Mucosa of descending colon (tissue), 3 donors: ENCODE data around the gene CPLANE2. TPM values are rescaled to one million over a fixed set of nuclear protein-coding genes. Genes with fewer than 3 reads are reported as not detected.

Experiments
- ATAC-seq: fragments of 200-7000 bp; cut with Tn5 transposase; one replicate; pipeline ENCODE4 v1.9.1; 2020; ENCODE audit warnings: mild to moderate bottlenecking, moderate library complexity
- DNase-seq, 3 donors: peaks; one replicate each; pipeline ENCODE4 v3.0.0-alpha.2; 2020
- H3K36me3 ChIP-seq: fragments of 200-600 bp; one replicate; pipeline ENCODE4 v1.8.0; 2021; ENCODE audit warnings: low read depth, mild to moderate bottlenecking
- H3K4me1 ChIP-seq: fragments of 200-600 bp; one replicate; pipeline ENCODE4 v1.8.0; 2021; ENCODE audit warnings: low read depth, mild to moderate bottlenecking
- H3K4me3 ChIP-seq: fragments of 200-600 bp; one replicate; pipeline ENCODE4 v1.8.0; 2021; ENCODE audit warnings: mild to moderate bottlenecking
- H3K9me3 ChIP-seq: fragments of 200-600 bp; one replicate; pipeline ENCODE4 v1.8.0; 2021; ENCODE audit warnings: mild to moderate bottlenecking
- CTCF ChIP-seq: fragments of 200-600 bp; IDR thresholded peaks from one replicate; pipeline ENCODE4 v1.8.0; 2022; ENCODE audit warnings: antibody characterized with exemption, mild to moderate bottlenecking
- intact Hi-C, 2 donors: fragments of 100-400 bp; cut with DNase I in 1 of 2; cut with micrococcal nuclease in 1 of 2; formaldehyde crosslinking; loops; one replicate each; pipeline versions ENCODE4 v1.11.0 to v1.11.1; 2022; cut with DNase I, micrococcal nuclease
- total RNA-seq, 3 donors: library from RNA; stranded (reverse); fragmentation: NEBNext Ultra II Directional in 2 of 3; extraction: Animal tissue kit (Norgen Biotek cat#: 25700) in 2 of 3; gene quantifications; one replicate each; pipeline versions ENCODE4 v1.2.1 to v1.2.4, GENCODE V29; 2021 to 2023
- donor health status: DM: no; HTN: no; CAD: no; lungs with moderate emphysema.
- donor health status: DM: no; HTN: no; CAD: no.
- donor health status: DM: no; HTN: yes; CAD: no.

The CPLANE2 gene
- total RNA-seq, 3 donors from 2014 or later, result 5.3 to 9.9 (median 5.9) TPM

- no peak overlapping the region for H3K4me3 ChIP-seq
- ATAC-seq (no peak), DNase-seq (no peak)
- H3K36me3 ChIP-seq, result no peaks in the 10 kb centered on the region
- TF ChIP-seq CTCF, result no peak
- intact Hi-C loops, result no loop called here
- peaks cover 15% of the 10 kb centered on the region for H3K4me1 ChIP-seq
- H3K9me3 ChIP-seq, result no peaks in the 10 kb centered on the region
Measured at GRCh38 chr1:16252912-16253311, 15.9 kb upstream of the CPLANE2 start.

GRCh38 chr1:16251381-16251780 lies 14.4 kb upstream of the CPLANE2 start:
- Histone ChIP-seq H3K4me3 (no peak overlapping the region), H3K9me3 (no peaks in the 10 kb centered on the region), H3K4me1 (peaks cover 17% of the 10 kb centered on the region), H3K36me3 (no peaks in the 10 kb centered on the region)
- TF ChIP-seq CTCF, result no peak
- ATAC-seq, result no peak
- intact Hi-C loops, result no loop called here
- DNase-seq, result no peak

- Histone ChIP-seq H3K9me3 (no peaks in the 10 kb centered on the region), H3K4me3 (no peak overlapping the region), H3K4me1 (peaks cover 17% of the 10 kb centered on the region), H3K36me3 (no peaks in the 10 kb centered on the region)
- no peak for TF ChIP-seq CTCF
- DNase-seq, result no peak
- no peak for ATAC-seq
- intact Hi-C loops, result no loop called here
Measured at GRCh38 chr1:16250524-16251251, 13.7 kb upstream of the CPLANE2 start.

- Histone ChIP-seq H3K36me3 (no peaks in the 10 kb centered on the region), H3K4me3 (no peak overlapping the region), H3K9me3 (no peaks in the 10 kb centered on the region), H3K4me1 (peaks cover 17% of the 10 kb centered on the region)
- ATAC-seq, result no peak
- TF ChIP-seq CTCF, result no peak
- DNase-seq, result no peak
- intact Hi-C loops, result loop anchor here in 1 of 2 donors (10.0 kb wide), 2 partner anchors 55 to 175 kb away; partner anchors contain the start of gene FAM131C
Measured at GRCh38 chr1:16249596-16250241, 12.7 kb upstream of the CPLANE2 start.

- TF ChIP-seq CTCF, result no peak
- Histone ChIP-seq H3K36me3 (no peaks in the 10 kb centered on the region), H3K9me3 (no peaks in the 10 kb centered on the region), H3K4me3 (no peak overlapping the region), H3K4me1 (peaks cover 22% of the 10 kb centered on the region)
- ATAC-seq, result peak; percentile 81
- peak; percentile 80 to 86 (median 80) for DNase-seq
- intact Hi-C loops, result loop anchor here in 1 of 2 donors (10.0 kb wide), 2 partner anchors 54 to 174 kb away; partner anchors contain the start of gene FAM131C
Measured at GRCh38 chr1:16248603-16249516, 11.9 kb upstream of the CPLANE2 start.
